Activated T-helper 17 cell treated with anti-CD3 and anti-CD28 coated beads, Interleukin-2, amount 50 U/mL, for 72 hours (primary cell): ENCODE measurements around the gene SCN7A. TPM values are rescaled to one million over a fixed set of nuclear protein-coding genes. Genes with fewer than 3 reads are reported as not detected.

Experiments
- ATAC-seq: fragments of 150-1000 bp; cut with Tn5 transposase; replicated peaks from 2 replicates; pipeline ENCODE4 v1.10.0; 2021; ENCODE audit warnings: mild to moderate bottlenecking, moderate library complexity
- H3K27ac Mint-ChIP-seq: one replicate; pipeline ENCODE4 v1.8.0; 2022; ENCODE audit warnings: mixed read lengths
- H3K27me3 Mint-ChIP-seq: one replicate; pipeline ENCODE4 v1.8.0; 2022; ENCODE audit warnings: mixed read lengths
- H3K36me3 Mint-ChIP-seq: one replicate; pipeline ENCODE4 v1.8.0; 2022; ENCODE audit warnings: low read depth, mild to moderate bottlenecking, mixed read lengths
- H3K4me1 Mint-ChIP-seq: one replicate; pipeline ENCODE4 v1.8.0; 2022; ENCODE audit warnings: mixed read lengths
- H3K4me3 Mint-ChIP-seq: one replicate; pipeline ENCODE4 v1.8.0; 2022; ENCODE audit warnings: mild to moderate bottlenecking, mixed read lengths
- H3K9me3 Mint-ChIP-seq: one replicate; pipeline ENCODE4 v1.8.0; 2022; ENCODE audit warnings: mixed read lengths
- total RNA-seq, 2 donors: library from RNA; stranded (reverse); gene quantifications; one replicate each; pipeline ENCODE4 v1.2.3, GENCODE V29; 2022

The SCN7A gene
- total RNA-seq, 2 donors from 2014 or later, result not detected

DNA sequence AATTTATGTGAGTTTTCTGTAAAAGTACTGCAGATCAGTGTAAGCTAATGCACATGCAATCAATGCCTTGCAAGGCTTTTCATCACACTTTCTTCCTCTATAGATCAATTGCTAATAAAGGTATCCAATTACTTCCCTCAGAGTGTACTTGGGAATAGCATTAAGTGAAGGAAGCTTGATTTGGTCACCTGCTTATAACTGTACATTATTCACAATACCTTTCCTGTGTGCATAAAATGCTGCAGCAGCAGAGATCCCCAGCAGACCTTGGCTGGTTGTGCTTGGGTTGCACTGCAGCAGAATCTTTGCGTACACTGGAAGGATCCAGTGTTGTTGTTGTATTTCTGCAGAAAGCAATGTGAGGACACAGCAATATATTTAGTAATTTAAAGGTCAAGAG lies 99.8 kb downstream of the SCN7A start:
- Mint-ChIP-seq H3K36me3 (no peaks in the 10 kb centered on the region), H3K27me3 (no peaks in the 10 kb centered on the region), H3K4me1 (no peaks in the 10 kb centered on the region), H3K4me3 (no peak overlapping the region), H3K9me3 (peaks cover 6% of the 10 kb centered on the region), H3K27ac (no peak overlapping the region)
- no peak for ATAC-seq

DNA sequence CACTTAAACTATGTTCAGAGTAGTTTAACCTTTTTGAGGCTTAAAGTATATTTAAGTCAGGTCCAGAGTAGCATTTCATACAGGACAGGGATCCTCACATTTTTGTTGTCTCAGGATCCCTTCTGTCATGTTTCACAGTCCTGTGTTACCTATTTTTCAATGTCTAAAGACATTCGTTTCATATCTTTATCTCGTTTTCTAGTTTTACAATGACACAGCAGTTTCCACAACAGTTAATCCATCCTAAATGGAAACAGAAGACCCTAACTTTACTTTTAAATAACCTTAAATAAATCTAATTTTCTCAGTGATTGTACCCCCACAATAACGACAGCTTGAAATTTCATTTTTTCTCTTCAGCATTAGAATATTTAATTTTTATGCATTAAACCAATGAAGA lies 101.0 kb downstream of the SCN7A start:
- H3K4me3 Mint-ChIP-seq, result no peak overlapping the region
- no peak for ATAC-seq
- peaks cover 6% of the 10 kb centered on the region for H3K9me3 Mint-ChIP-seq
- no peaks in the 10 kb centered on the region for H3K4me1 Mint-ChIP-seq
- H3K36me3 Mint-ChIP-seq, result no peaks in the 10 kb centered on the region
- no peaks in the 10 kb centered on the region for H3K27me3 Mint-ChIP-seq
- no peak overlapping the region for H3K27ac Mint-ChIP-seq

GRCh38 chr2:166388481-166389070 lies 105.5 kb downstream of the SCN7A start:
- H3K27ac Mint-ChIP-seq, result no peak overlapping the region
- no peaks in the 10 kb centered on the region for H3K4me1 Mint-ChIP-seq
- H3K27me3 Mint-ChIP-seq, result no peaks in the 10 kb centered on the region
- H3K36me3 Mint-ChIP-seq, result no peaks in the 10 kb centered on the region
- no peak for ATAC-seq
- no peaks in the 10 kb centered on the region for H3K9me3 Mint-ChIP-seq
- H3K4me3 Mint-ChIP-seq, result no peak overlapping the region

DNA sequence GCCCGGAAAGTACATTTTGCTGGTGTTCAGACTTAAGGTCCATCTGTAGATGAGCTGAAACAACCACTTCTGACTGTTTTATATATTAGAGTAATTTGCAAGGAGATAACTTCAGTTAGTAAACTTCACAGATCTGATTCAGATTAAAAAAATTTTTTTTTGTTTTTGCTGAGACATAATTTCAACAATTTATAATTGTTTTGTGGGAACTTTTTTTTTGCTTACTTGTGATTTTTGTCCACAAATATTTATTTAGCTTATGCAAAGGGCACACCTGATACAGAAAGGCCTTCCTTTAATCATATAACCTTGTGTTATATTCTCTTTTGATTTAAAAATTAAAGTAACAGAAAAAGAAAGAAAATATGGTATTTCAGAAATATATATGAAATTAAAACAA lies 108.7 kb downstream of the SCN7A start:
- H3K36me3 Mint-ChIP-seq, result no peaks in the 10 kb centered on the region
- ATAC-seq, result no peak
- H3K9me3 Mint-ChIP-seq, result no peaks in the 10 kb centered on the region
- no peaks in the 10 kb centered on the region for H3K27me3 Mint-ChIP-seq
- H3K4me3 Mint-ChIP-seq, result no peak overlapping the region
- H3K4me1 Mint-ChIP-seq, result no peaks in the 10 kb centered on the region
- H3K27ac Mint-ChIP-seq, result no peak overlapping the region

- no peaks in the 10 kb centered on the region for H3K27me3 Mint-ChIP-seq
- H3K36me3 Mint-ChIP-seq, result no peaks in the 10 kb centered on the region
- ATAC-seq, result no peak
- no peaks in the 10 kb centered on the region for H3K9me3 Mint-ChIP-seq
- no peak overlapping the region for H3K27ac Mint-ChIP-seq
- no peaks in the 10 kb centered on the region for H3K4me1 Mint-ChIP-seq
- H3K4me3 Mint-ChIP-seq, result no peak overlapping the region
These were observed 109.3 kb downstream of the SCN7A start for GRCh38 chr2:166384774-166385173.

GRCh38 chr2:166382448-166382847 lies 111.6 kb downstream of the SCN7A start:
- H3K4me1 Mint-ChIP-seq, result no peaks in the 10 kb centered on the region
- no peak overlapping the region for H3K4me3 Mint-ChIP-seq
- no peaks in the 10 kb centered on the region for H3K9me3 Mint-ChIP-seq
- no peaks in the 10 kb centered on the region for H3K36me3 Mint-ChIP-seq
- peaks cover 3% of the 10 kb centered on the region for H3K27me3 Mint-ChIP-seq
- H3K27ac Mint-ChIP-seq, result no peak overlapping the region
- ATAC-seq, result no peak

- Mint-ChIP-seq H3K4me1 (no peaks in the 10 kb centered on the region), H3K9me3 (no peaks in the 10 kb centered on the region), H3K36me3 (no peaks in the 10 kb centered on the region), H3K4me3 (no peak overlapping the region), H3K27ac (no peak overlapping the region), H3K27me3 (peaks cover 11% of the 10 kb centered on the region)
- no peak for ATAC-seq
These were observed 113.4 kb downstream of the SCN7A start for GRCh38 chr2:166380615-166381014.

DNA sequence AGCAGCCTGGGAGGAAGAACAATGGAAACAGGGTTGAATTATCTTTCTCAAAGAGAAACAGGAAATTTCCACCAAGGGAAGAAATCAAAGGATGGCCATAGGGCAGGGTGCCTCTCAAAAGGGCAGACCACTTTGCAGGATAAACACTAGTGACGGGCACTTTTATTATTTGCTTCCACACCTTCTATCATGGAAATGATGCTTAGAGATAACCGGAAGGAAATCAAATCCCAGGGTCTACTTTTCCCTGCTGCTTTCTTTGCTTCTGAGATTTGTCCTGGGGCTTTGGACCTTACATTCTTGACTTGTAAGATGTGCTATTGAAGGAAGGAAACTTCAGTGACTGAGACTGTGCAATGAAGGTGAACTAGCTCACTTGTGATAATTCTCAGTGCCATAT lies 117.2 kb downstream of the SCN7A start:
- no peak overlapping the region for H3K27ac Mint-ChIP-seq

DNA sequence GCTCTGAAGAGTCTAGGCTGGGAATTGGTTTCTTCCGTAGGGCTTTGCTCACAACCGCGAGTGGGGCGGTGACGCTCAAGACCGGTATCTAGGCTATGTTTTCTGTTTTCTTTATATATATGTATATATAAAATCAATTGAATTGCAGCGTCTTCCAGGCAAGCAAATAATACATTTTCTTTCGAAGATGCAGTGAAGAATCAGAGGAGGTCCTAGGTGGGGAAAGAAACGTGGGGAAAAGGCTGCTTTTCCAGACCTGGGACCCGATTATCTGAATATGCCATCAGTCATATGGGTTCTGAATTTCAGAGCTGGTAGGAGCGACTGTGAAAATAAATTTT lies 117.6 kb downstream of the SCN7A start:
- peak overlapping the region; percentile 57 for H3K4me3 Mint-ChIP-seq

More for the DNA sequence above, 117.2 kb downstream of the SCN7A start:
- H3K9me3 Mint-ChIP-seq, result no peaks in the 10 kb centered on the region
- no peak overlapping the region for H3K4me3 Mint-ChIP-seq
- H3K27me3 Mint-ChIP-seq, result peaks cover 23% of the 10 kb centered on the region
- no peaks in the 10 kb centered on the region for H3K4me1 Mint-ChIP-seq
- no peak for ATAC-seq
- no peaks in the 10 kb centered on the region for H3K36me3 Mint-ChIP-seq

DNA sequence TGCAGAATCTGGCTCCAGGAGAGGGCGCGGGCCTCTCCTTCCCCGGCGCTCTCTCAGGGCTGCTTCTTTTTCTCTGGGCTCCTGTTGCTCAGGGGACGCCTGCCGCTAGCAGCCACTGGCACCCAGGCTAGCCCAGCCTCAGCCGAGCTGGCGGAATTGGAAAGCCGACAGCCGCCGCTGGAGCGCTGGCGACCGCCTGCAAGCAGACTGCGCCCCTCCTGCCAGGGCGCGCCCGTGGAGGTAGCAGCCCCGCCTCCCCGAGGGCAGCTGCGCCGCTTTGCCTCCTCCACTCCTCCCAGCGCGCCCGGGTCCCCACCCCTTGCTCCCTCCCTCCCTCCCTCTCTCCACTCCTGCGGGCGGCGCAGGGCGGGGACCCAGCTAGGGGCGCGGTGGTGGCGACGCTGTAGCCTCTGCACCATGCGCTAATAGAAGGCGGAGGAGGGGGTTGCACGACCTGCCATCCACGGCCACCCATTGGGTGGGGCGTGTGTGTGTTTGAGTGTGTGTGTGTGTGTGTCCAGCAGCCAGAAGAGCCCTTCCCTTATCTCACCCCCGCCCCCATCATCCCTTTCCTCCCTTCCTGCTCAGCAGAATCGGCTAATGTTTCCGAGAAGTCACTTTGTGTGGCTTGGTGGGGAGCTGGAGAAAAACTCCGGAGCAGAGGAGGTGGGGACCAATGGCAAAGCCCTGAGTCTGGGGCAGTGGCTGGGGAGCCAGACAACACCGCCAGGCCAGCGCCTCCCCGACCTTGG lies 118.1 kb downstream of the SCN7A start, which contains the start of gene SCN9A:
TSS of gene SCN9A (minus strand) at position 209 of the 752 bp plus-strand sequence. CDS start 64,188 bp downstream, outside the sequence.
- Mint-ChIP-seq H3K36me3 (no peaks in the 10 kb centered on the region), H3K27ac (no peak within 1 kb of the TSS), H3K4me1 (no peaks in the 10 kb centered on the region), H3K27me3 (peaks cover 23% of the 10 kb centered on the region), H3K4me3 (peak within 1 kb of the TSS; percentile 57), H3K9me3 (no peaks in the 10 kb centered on the region)
- ATAC-seq, result peak; percentile 32

More for the DNA sequence above, 117.6 kb downstream of the SCN7A start:
- ATAC-seq, result no peak
- peaks cover 23% of the 10 kb centered on the region for H3K27me3 Mint-ChIP-seq
- no peaks in the 10 kb centered on the region for H3K4me1 Mint-ChIP-seq
- no peak overlapping the region for H3K27ac Mint-ChIP-seq
- no peaks in the 10 kb centered on the region for H3K36me3 Mint-ChIP-seq
- no peaks in the 10 kb centered on the region for H3K9me3 Mint-ChIP-seq

DNA sequence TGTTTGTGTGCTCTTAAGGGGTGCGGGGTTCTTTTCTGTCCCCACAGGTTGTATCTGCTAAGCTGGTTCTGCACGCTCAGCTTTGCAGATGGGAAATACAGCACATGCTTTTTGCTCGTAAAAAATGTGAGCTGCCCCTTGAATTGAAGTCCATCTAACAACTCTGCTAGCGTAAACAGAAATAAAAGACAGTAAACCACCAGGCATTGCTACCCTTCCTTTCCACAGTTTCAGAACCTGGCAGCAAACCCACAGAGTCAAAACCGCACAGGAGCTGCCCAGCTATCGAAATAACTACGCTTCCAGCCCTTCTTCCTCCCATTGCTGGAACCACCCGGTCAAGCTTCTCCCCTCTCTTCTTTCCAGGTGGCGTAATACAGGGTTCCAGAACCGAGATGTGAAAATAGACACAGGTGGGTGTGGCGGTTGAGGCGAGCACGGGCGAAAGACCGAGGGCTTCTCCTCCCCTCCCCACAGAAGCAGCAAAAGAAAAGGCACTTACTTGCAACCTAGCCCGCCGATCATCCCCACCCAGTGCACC lies 118.8 kb downstream of the SCN7A start:
- H3K27ac Mint-ChIP-seq, result no peak overlapping the region
- H3K27me3 Mint-ChIP-seq, result peaks cover 23% of the 10 kb centered on the region
- no peak for ATAC-seq
- no peaks in the 10 kb centered on the region for H3K4me1 Mint-ChIP-seq
- peak overlapping the region; percentile 57 for H3K4me3 Mint-ChIP-seq
- H3K9me3 Mint-ChIP-seq, result no peaks in the 10 kb centered on the region
- H3K36me3 Mint-ChIP-seq, result no peaks in the 10 kb centered on the region

DNA sequence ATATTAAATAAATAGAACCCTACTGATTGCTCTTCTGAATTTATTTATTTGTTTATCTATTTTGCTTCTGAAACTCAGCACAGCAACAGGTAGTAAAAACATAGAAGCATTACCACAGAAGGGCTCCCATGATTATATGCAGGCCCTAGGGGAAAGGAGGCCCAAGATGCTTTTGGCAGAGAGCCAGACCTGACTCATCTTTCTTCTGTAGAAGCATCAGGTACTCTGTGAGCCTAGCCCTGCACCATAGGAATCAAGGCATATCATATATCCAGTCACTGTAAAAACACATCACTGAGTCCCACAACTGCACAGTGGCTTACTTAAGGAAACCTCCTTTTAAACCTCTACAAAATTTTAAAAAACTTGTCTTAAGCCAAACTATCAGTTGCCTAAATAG lies 120.1 kb downstream of the SCN7A start:
- Mint-ChIP-seq H3K27me3 (peaks cover 23% of the 10 kb centered on the region), H3K4me3 (no peak overlapping the region), H3K27ac (no peak overlapping the region), H3K9me3 (no peaks in the 10 kb centered on the region), H3K4me1 (no peaks in the 10 kb centered on the region), H3K36me3 (no peaks in the 10 kb centered on the region)
- no peak for ATAC-seq

DNA sequence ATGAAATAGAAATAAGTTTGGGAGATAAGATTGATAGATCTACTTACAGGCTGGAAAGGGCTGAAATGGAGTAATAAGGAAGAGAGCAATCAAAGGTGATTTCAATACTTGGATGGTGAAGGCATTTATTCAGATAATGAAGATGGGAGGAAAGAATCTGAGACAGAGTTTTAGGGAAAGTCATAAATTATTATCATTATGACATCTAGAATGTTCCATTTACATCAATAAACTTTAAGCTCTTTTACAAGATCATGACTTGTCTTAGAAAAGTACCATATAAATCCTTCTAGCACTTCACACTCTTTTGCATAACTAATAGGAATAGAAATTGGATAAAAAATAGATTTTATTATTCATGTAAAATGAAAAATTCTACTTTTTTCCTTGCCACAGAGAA lies 120.5 kb downstream of the SCN7A start:
- Mint-ChIP-seq H3K27me3 (peaks cover 23% of the 10 kb centered on the region), H3K36me3 (no peaks in the 10 kb centered on the region), H3K9me3 (no peaks in the 10 kb centered on the region), H3K4me3 (no peak overlapping the region), H3K27ac (no peak overlapping the region), H3K4me1 (no peaks in the 10 kb centered on the region)
- no peak for ATAC-seq

DNA sequence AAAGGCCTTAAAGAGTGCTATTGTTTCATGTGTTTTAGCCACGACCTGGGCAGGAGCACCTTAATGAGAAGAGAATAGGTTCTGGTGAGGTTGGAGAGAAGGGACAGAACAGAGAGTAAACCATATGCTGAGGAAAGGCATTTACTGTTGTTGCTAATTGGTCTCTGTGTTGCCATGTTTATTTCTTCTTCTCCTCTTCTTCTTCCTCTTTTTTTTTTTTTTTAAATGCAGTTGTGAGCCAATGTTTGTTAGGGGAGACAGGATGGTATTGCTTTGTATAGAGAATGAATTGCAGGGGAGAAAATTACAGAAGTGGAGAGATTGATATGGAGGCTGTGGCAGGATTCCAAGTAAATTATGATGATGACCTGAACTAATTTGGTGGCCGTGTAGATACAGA lies 120.9 kb downstream of the SCN7A start:
- Mint-ChIP-seq H3K36me3 (no peaks in the 10 kb centered on the region), H3K27me3 (peaks cover 23% of the 10 kb centered on the region), H3K4me1 (no peaks in the 10 kb centered on the region), H3K27ac (no peak overlapping the region), H3K4me3 (no peak overlapping the region), H3K9me3 (no peaks in the 10 kb centered on the region)
- ATAC-seq, result no peak

DNA sequence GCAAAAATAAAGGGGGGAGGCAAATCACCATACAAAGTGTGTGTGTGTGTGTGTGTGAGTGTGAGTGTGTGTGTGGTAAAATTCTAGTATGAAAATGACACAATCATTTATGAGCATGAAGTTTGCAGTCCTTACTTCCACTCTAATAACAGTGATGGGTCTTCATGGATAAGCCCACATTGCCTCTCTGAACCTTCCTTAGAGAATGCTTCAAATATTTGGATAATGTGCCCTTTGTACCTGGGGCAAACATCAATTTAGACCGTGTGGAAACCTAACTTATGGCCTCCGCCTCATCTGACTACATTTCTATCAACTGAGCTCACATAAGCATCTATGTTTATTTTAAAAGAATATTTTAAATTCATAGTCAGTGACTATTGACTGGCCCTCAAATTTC lies 122.0 kb downstream of the SCN7A start:
- H3K27ac Mint-ChIP-seq, result no peak overlapping the region
- no peak for ATAC-seq
- peaks cover 20% of the 10 kb centered on the region for H3K27me3 Mint-ChIP-seq
- no peaks in the 10 kb centered on the region for H3K4me1 Mint-ChIP-seq
- H3K4me3 Mint-ChIP-seq, result no peak overlapping the region
- no peaks in the 10 kb centered on the region for H3K9me3 Mint-ChIP-seq
- no peaks in the 10 kb centered on the region for H3K36me3 Mint-ChIP-seq
